DMS 273 treated with DMSO at 0.1 percent for 48 hours (cell line): ENCODE data around the gene DNAAF3.

Source experiments
- DNase-seq: peaks from one replicate; lab custom pipeline; 2025; lab: John Stamatoyannopoulos, UW

DNAAF3 gene

GRCh38 chr19:55116232-55116858 is 50.1 kb downstream of the DNAAF3 start:
- DNase-seq, result no peak

- DNase-seq, result no peak
These were observed 50.9 kb downstream of the DNAAF3 start for GRCh38 chr19:55115446-55116065.

- DNase-seq, result no peak
These were observed 51.8 kb downstream of the DNAAF3 start for GRCh38 chr19:55114566-55115145.

DNA sequence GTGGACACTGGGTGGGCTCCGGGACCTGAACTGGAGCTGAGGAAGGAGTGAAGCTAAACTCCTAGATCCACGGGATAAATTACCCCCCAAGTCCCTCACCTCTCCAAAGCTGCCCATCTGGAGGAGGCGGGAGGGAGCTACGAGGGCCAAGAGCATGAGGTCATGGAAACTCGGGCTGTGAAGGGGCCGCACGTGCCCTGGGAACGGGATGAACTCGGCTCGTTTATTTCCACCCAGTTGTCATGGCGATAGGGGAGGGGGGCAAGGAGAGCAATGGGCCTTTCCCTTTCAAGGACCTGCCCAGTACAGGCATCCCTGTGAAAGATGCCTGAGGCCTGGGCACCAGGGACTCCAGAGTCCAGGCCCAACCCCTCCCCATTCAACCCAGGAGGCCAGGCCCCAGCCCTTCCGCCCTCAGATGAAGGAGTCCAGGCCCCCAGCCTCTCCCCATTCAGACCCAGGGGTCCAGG is 52.8 kb downstream of the DNAAF3 start:
- DNase-seq, result no peak

DNA sequence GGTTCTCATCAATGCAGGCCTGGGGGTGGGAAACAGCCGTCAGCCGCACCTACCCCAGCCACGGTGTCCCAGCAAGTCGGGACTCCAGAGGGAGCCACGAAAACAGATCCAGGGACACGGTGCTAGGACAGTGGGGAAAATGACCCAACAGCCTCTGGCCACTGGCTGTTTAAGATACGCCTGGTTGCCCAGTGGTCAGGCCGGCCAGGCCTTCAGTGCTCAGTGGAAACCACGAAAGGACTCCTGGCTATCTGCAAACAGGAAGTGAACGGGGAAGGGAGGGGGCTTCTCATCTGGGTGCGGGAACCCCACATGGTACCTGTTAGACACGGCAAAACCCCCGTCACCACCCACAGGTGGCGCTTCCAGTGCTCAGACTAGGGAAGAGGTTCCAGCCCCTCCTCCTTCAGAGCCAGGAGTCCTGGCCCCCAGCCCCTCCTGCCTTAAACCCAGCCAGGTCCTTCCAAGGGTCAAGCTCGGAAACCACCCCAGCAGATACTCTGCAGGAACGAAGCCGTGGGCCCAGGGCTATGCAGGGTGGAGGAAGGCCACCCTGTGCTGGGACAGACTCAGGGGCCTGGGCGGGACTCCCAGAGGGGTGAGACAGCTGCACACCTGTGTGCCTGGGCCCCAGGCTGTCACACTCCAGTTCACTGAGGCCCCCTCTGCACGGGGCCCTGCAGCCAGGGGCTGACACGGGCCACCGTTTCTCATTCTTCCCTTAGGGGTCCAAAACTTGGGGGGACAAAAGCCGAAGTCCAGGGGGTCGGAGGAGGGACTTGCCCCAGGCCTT is 53.4 kb downstream of the DNAAF3 start:
- DNase-seq, result no peak

GRCh38 chr19:55112246-55112776 is 54.1 kb downstream of the DNAAF3 start:
- no peak for DNase-seq

GRCh38 chr19:55111238-55111831 is 55.1 kb downstream of the DNAAF3 start:
- DNase-seq, result no peak

DNA sequence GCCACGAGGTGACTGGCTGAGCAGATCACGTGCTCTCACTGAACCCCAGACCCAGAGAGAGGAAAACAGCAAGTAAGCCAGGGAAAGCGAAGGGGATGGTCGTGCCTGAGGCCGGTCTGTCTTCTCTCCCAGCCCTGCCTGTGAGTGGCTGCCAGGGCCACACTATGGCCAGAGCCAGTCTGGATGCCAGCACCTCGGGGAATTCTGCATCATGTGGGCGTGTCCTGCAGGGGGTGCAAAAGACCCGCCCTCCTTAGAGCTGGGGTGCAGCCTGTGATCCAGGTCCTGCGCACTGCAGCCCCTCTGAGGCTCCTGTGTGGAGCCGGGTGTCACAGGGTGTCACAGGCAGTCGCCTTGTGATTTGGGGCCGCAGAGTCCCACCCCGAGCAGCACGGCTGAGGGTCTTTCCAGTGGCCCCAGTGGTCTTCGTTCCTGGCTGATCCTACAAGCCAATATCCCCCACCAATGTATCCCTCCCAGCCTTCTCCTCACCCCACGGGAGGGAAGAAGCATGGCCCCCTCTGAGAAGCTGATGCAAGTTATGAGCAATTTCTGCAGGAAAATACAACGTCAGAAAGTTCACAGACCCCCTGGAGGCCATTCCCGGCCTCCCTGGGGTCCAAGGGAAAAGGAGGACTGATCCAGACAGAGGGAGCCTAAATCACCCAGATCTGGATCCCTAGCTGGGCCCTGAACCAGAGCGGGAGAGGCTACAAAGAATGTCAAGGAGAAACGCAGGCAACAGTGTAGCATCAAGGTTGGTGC is 56.7 kb downstream of the DNAAF3 start:
- no peak for DNase-seq
